ENCODE measurements around the gene IFT43.

IFT43 gene

DNA sequence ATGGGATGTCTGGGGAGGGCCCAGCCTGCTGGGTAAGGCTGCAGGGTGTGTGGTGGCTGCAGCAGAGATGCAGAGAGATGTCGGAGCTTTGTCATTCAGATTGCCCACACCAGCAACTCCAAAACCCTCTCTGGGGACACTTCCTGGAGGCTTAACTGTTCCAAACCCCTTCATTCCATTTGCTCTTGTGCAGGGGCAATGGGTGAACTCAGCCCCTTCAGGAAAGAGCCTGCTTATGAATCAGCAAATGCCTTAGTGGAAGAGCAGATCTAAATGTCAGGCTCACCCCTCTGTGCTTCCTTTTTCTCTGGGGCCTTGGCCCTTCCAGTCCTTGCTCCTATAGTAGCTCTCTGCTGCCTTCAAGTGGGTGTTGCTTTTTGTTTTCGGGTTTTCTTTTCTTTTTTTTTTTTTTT is 129.5 kb downstream of the IFT43 start:
- DNase-seq = no peak

GRCh38 chr14:76117789-76118484 is 132.4 kb downstream of the IFT43 start:
- no peak for DNase-seq

DNA sequence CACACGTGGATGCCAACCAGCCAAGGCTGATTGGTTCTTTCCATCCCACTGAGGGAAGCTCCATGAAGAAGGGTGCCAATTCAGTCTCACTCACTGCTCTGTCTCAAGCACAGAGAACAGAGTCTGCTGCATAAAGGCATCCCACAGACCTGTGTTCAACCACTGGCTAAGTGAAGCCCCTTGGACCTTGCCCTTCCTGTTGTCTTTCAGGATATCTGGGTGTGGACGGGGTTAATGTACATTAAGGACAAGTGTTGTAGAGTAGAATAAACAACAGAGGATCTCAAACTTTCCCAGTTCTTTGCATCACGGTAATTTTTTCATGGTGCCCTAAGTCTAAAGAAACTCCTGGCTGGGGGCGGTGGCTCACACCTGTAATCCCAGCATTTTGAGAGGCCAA is 133.0 kb downstream of the IFT43 start:
- no peak for DNase-seq

DNA sequence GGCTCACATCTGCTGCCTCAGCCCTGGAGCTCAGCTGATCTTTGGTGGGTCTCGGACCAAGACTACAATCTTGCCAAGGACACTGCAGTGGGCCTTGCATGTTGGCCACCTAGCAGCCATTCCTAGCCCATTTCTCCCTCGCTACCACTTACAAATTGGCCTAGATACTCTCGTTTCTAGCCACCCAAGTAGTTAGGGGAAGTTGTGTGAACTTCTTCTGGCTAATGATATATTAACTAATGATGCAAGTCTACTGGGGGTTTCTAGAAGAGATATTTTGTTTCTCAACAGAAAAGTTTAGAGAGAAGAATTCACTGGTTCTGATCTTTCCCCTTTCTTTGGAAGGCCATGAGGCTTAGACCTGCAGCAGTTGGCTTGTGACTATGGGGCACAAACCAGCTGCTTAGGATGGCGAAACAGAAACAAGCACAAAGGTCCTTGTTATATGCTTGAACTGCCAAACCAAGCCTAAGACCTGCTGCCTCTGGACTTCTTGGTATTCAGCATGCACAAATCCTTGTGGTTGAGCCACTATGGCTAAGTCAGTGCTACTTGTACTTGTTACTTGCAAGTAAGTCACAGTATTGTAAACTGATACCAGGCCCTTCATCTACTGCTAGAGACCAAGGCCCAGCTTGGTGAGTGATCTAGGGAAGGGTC is 135.7 kb downstream of the IFT43 start:
- DNase-seq = no peak

- DNase-seq = no peak
These were observed 138.1 kb downstream of the IFT43 start for GRCh38 chr14:76123426-76124225.

- DNase-seq = no peak
These were observed 139.9 kb downstream of the IFT43 start for GRCh38 chr14:76125511-76125910.

- DNase-seq = no peak
These were observed 140.5 kb downstream of the IFT43 start for GRCh38 chr14:76126076-76126475.

- DNase-seq = no peak
These were observed 144.5 kb downstream of the IFT43 start for GRCh38 chr14:76129851-76130576.

- DNase-seq = no peak
These were observed 145.8 kb downstream of the IFT43 start for GRCh38 chr14:76131071-76131965.

DNA sequence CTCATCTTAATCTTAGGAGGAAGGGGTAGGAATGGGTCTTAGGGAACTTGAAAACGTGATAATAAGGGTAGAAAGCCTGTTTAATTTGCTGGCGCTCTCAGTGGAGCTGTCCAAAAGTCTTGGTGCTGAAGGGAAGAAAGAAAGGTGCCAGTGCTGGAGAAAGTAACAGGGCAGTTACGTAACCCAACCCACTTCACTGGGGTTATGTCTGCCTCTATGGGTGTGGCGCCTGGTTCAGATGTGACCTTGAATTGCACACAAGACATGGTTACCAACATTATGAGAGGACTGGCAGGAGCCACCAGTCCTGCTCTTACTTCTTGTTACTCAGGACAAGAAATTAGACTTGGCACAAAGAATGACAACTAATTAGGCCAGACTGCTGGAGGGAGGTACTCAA is 147.5 kb downstream of the IFT43 start:
- DNase-seq = no peak
